GM23338 (cell line): ENCODE measurements around the gene PAK4. TPM values are rescaled to one million over a fixed set of nuclear protein-coding genes. Genes with fewer than 3 reads are reported as not detected.

Experiments
- ATAC-seq: fragments of 200-7000 bp; cut with Tn5 transposase; 3 replicates; pipeline ENCODE4 v1.9.1; 2020
- DNase-seq: peaks from one replicate; pipeline ENCODE4 v3.0.0-alpha.2; 2015; ENCODE audit warnings: low spot score
- H2AFZ ChIP-seq: fragments of 200-600 bp; sonication (generic); 2 replicates; pipeline ENCODE4 v1.8.0; 2016; ENCODE audit warnings: antibody characterized with exemption, mild to moderate bottlenecking, moderate library complexity
- H3F3A ChIP-seq: fragments of 200-600 bp; sonication (generic); replicated peaks from 2 replicates; pipeline ENCODE4 v1.8.0; 2017; ENCODE audit warnings: antibody characterized with exemption, mixed run types, low read depth
- H3K27ac ChIP-seq: fragments of 200-600 bp; sonication (generic); 2 replicates; pipeline ENCODE4 v1.6.1; 2016; ENCODE audit warnings: low read depth
- H3K27me3 ChIP-seq: fragments of 200-600 bp; sonication (generic); 2 replicates; pipeline ENCODE4 v1.8.0; 2016; ENCODE audit warnings: mild to moderate bottlenecking, mixed run types, moderate library complexity; ENCODE audit not compliant: insufficient read depth
- H3K36me3 ChIP-seq: fragments of 200-600 bp; sonication (generic); 2 replicates; pipeline ENCODE4 v1.8.0; 2016; ENCODE audit warnings: mild to moderate bottlenecking; ENCODE audit not compliant: insufficient read depth
- H3K4me1 ChIP-seq: fragments of 200-600 bp; sonication (generic); 2 replicates; pipeline ENCODE4 v1.8.0; 2016; ENCODE audit warnings: mild to moderate bottlenecking, moderate library complexity; ENCODE audit not compliant: insufficient read depth
- H3K4me2 ChIP-seq: fragments of 200-600 bp; sonication (generic); 2 replicates; pipeline ENCODE4 v1.7.1; 2017; ENCODE audit warnings: mixed run types
- H3K4me3 ChIP-seq: fragments of 200-600 bp; sonication (generic); 2 replicates; pipeline ENCODE4 v1.6.1; 2016; ENCODE audit warnings: mixed run types
- H3K79me2 ChIP-seq: fragments of 200-600 bp; sonication (generic); replicated peaks from 2 replicates; pipeline ENCODE4 v1.8.0; 2017; ENCODE audit warnings: mild to moderate bottlenecking; ENCODE audit not compliant: insufficient read depth
- H3K9me2 ChIP-seq: fragments of 200-600 bp; sonication (generic); 2 replicates; pipeline ENCODE4 v1.8.0; 2017; ENCODE audit not compliant: insufficient read depth
- H4K20me1 ChIP-seq: fragments of 200-600 bp; sonication (generic); replicated peaks from 2 replicates; pipeline ENCODE4 v1.8.0; 2017; ENCODE audit warnings: mild to moderate bottlenecking; ENCODE audit not compliant: insufficient read depth
- H3K27ac Mint-ChIP-seq: 2 replicates; pipeline ENCODE4 v1.8.0; 2020; ENCODE audit warnings: inconsistent platforms, mild to moderate bottlenecking, moderate library complexity, mixed read lengths
- H3K27me3 Mint-ChIP-seq: 3 replicates; pipeline ENCODE4 v1.8.0; 2022; ENCODE audit warnings: low read depth, mild to moderate bottlenecking, moderate library complexity, mixed read lengths, inconsistent platforms; ENCODE audit not compliant: insufficient read depth, poor library complexity
- H3K36me3 Mint-ChIP-seq: 3 replicates; pipeline ENCODE4 v1.8.0; 2021; ENCODE audit warnings: low read depth, mild to moderate bottlenecking, inconsistent platforms, moderate library complexity, mixed read lengths
- H3K4me1 Mint-ChIP-seq: 3 replicates; pipeline ENCODE4 v1.8.0; 2020; ENCODE audit warnings: mild to moderate bottlenecking, inconsistent platforms, mixed read lengths
- H3K4me3 Mint-ChIP-seq: 3 replicates; pipeline ENCODE4 v1.8.0; 2021; ENCODE audit warnings: moderate library complexity, mild to moderate bottlenecking, inconsistent platforms, mixed read lengths
- H3K9me3 Mint-ChIP-seq: 3 replicates; pipeline ENCODE4 v1.8.0; 2020; ENCODE audit warnings: moderate library complexity, mild to moderate bottlenecking, inconsistent platforms, mixed read lengths
- CREB1 ChIP-seq: fragments of 250-450 bp; sonication (Bioruptor Pico); IDR thresholded peaks from 2 replicates; pipeline ENCODE4 v1.5.0; 2020; ENCODE audit warnings: low read depth, mild to moderate bottlenecking, moderate library complexity
- CTCF ChIP-seq, 2 experiments: fragments of 200-600 bp in 1 of 2; sonication (generic) in 1 of 2; conservative IDR thresholded peaks; 2 replicates each; pipeline versions ENCODE4 v1.5.1 to v1.6.1; 2016 to 2017; ENCODE audit warnings: antibody characterized with exemption in 2 of 2, low read depth in 2 of 2, mild to moderate bottlenecking in 2 of 2, moderate library complexity in 1 of 2
- EZH2 ChIP-seq: fragments of 200-600 bp; sonication (generic); IDR thresholded peaks from one replicate; pipeline ENCODE4 v1.8.0; 2017; ENCODE audit warnings: antibody characterized with exemption, mild to moderate bottlenecking, low read depth; ENCODE audit not compliant: unreplicated experiment
- JUNB ChIP-seq: IDR thresholded peaks from one replicate; pipeline ENCODE4 v1.6.1; 2016; ENCODE audit warnings: antibody characterized with exemption; ENCODE audit not compliant: unreplicated experiment
- NANOG ChIP-seq: IDR thresholded peaks from 2 replicates; pipeline ENCODE4 v1.6.1; 2016; ENCODE audit warnings: antibody characterized with exemption, borderline replicate concordance
- POLR2AphosphoS5 ChIP-seq: IDR thresholded peaks from 2 replicates; pipeline ENCODE4 v1.6.1; 2016; ENCODE audit warnings: antibody characterized with exemption, low read depth
- REST ChIP-seq: IDR thresholded peaks from one replicate; pipeline ENCODE4 v1.6.1; 2018; ENCODE audit warnings: antibody characterized with exemption; ENCODE audit not compliant: unreplicated experiment
- STAT1 ChIP-seq: IDR thresholded peaks from one replicate; pipeline ENCODE4 v1.6.1; 2016; ENCODE audit warnings: antibody characterized with exemption; ENCODE audit not compliant: unreplicated experiment
- ZNF114 ChIP-seq: fragments of 250-450 bp; sonication (Bioruptor Pico); IDR thresholded peaks from 2 replicates; pipeline ENCODE4 v1.5.0; 2020; ENCODE audit warnings: mild to moderate bottlenecking, moderate library complexity
- polyA plus RNA-seq: library from polyadenylated mRNA; unstranded; fragments of >200 nt; fragmentation: Nextera tagmentation; extraction: Ambion mirVana; gene quantifications from 2 replicates; pipeline ENCODE4 v1.2.1, GENCODE V29; 2016
- total RNA-seq: library from RNA; depleted of rRNA; stranded (reverse); fragments of >200 nt; shearing (Covaris generic); gene quantifications from 2 replicates; pipeline ENCODE4 v1.2.3, GENCODE V29; 2014

PAK4 gene
- total and polyA plus RNA-seq, 2 experiments from 2014 or later, result 28.7 to 35.4 TPM

- Histone ChIP-seq H4K20me1 (no peaks in the 10 kb centered on the region), H3K27me3 (no peaks in the 10 kb centered on the region), H3K4me3 (no peak overlapping the region), H3F3A (no peaks in the 10 kb centered on the region), H3K4me2 (no peak overlapping the region), H3K27ac (no peak overlapping the region), H3K36me3 (no peaks in the 10 kb centered on the region), H3K79me2 (no peaks in the 10 kb centered on the region), H3K4me1 (no peaks in the 10 kb centered on the region), H3K9me2 (no peaks in the 10 kb centered on the region), H2AFZ (no peak overlapping the region)
- TF ChIP-seq REST (no peak), CTCF (conservative IDR thresholded peaks at IDR 0.05; ENCODE audit: low read depth in 2 of 2) (no peak), EZH2 (no peak)
- Mint-ChIP-seq H3K4me1 (no peaks in the 10 kb centered on the region; the same call in 2 of the 3 replicates), H3K36me3 (no peaks in the 10 kb centered on the region), H3K4me3 (no peak overlapping the region), H3K27me3 (peaks cover 9% of the 10 kb centered on the region), H3K27ac (no peak overlapping the region), H3K9me3 (no peaks in the 10 kb centered on the region)
- DNase-seq (no peak), ATAC-seq (no peak)
Observed at GRCh38 chr19:39106194-39106593, 19.4 kb upstream of the PAK4 start.

- no peak overlapping the region for H2AFZ ChIP-seq
- no peak overlapping the region for H3K4me3 Mint-ChIP-seq
- DNase-seq (no peak), ATAC-seq (no peak)
- no peak overlapping the region for H3K27ac ChIP-seq
- H3K4me3 ChIP-seq, result no peak overlapping the region
- H3K79me2 ChIP-seq, result no peaks in the 10 kb centered on the region
- H3K9me2 ChIP-seq, result no peaks in the 10 kb centered on the region
- no peaks in the 10 kb centered on the region for H3K36me3 Mint-ChIP-seq
- no peaks in the 10 kb centered on the region for H3K27me3 ChIP-seq
- no peaks in the 10 kb centered on the region for H3K36me3 ChIP-seq
- H3K4me1 Mint-ChIP-seq, result peaks cover 5% of the 10 kb centered on the region
- no peaks in the 10 kb centered on the region for H3F3A ChIP-seq
- no peaks in the 10 kb centered on the region for H3K4me1 ChIP-seq
- no peaks in the 10 kb centered on the region for H4K20me1 ChIP-seq
- H3K27me3 Mint-ChIP-seq, result peaks cover 14% of the 10 kb centered on the region
- no peaks in the 10 kb centered on the region for H3K9me3 Mint-ChIP-seq
- no peak overlapping the region for H3K4me2 ChIP-seq
- H3K27ac Mint-ChIP-seq, result no peak overlapping the region
- TF ChIP-seq ZNF114 (CRISPR knock-in tag) (no peak), REST (no peak), NANOG (no peak), POLR2AphosphoS5 (no peak), JUNB (no peak), STAT1 (no peak), CTCF (conservative IDR thresholded peaks at IDR 0.05; ENCODE audit: low read depth in 2 of 2) (no peak), EZH2 (no peak), CREB1 (no peak)
Observed at GRCh38 chr19:39109641-39110040, 15.9 kb upstream of the PAK4 start.
